HCT116 (cell line): ENCODE data around the gene RAB3GAP2. TPM values are rescaled to one million over a fixed set of nuclear protein-coding genes. Genes with fewer than 3 reads are reported as not detected.

Experiments used
- ATAC-seq: fragments of 200-7000 bp; cut with Tn5 transposase; 2 replicates; pipeline ENCODE4 v1.9.1; 2020; ENCODE audit warnings: mild to moderate bottlenecking, moderate library complexity
- BruUV-seq: library from RNA; stranded (reverse); fragments of 400-500 nt; replicated peaks from 2 replicates; lab custom pipeline; 2021; lab: Mats Ljungman, UMichigan
- CTCF ChIA-PET: fragments of 300-600 bp; sonication (Branson Sonifier 250); formaldehyde crosslinking; loops from one replicate; lab custom pipeline; 2021; ENCODE audit warnings: antibody characterized with exemption; lab: Charles Lee
- POLR2A ChIA-PET: fragments of 300-600, 350-600 bp; sonication (Branson Sonifier 250); formaldehyde crosslinking; loops from one replicate; lab custom pipeline; 2021; ENCODE audit warnings: antibody characterized with exemption; lab: Charles Lee
- RAD21 ChIA-PET, 2 experiments: fragments of 300-600 bp; sonication (Branson Sonifier 250); formaldehyde crosslinking; loops; one replicate each; lab custom pipeline; 2023; ENCODE audit warnings: low total read pairs in 2 of 2; ENCODE audit not compliant: uncharacterized antibody in 2 of 2, unreplicated experiment in 2 of 2, low non-redundant PET in 1 of 2; lab: Charles Lee
- DNase-seq: peaks from one replicate; pipeline ENCODE4 v3.0.0-alpha.2; 2010; ENCODE audit warnings: low read depth, low spot score
- H2AFZ ChIP-seq: fragments of 200-600 bp; shearing (Covaris generic), sonication (generic); 2 replicates; pipeline ENCODE4 v1.6.1; 2017; ENCODE audit warnings: low read depth, mixed run types, mixed read lengths, antibody characterized with exemption, low read length; ENCODE audit not compliant: poor library complexity, severe bottlenecking
- H3K27ac ChIP-seq: 2 replicates; pipeline ENCODE4 v1.5.1; 2012; ENCODE audit warnings: low read depth, low read length
- H3K27me3 ChIP-seq: fragments of 200-600 bp; sonication (generic); 2 replicates; pipeline ENCODE4 v1.6.1; 2016; ENCODE audit warnings: mixed run types, low read length, mixed read lengths; ENCODE audit not compliant: insufficient read depth
- H3K36me3 ChIP-seq, 2 experiments: fragments of 200-500 bp in 1 of 2; fragments of 200-600 bp in 1 of 2; sonication (Bioruptor generic) in 1 of 2; sonication (generic) in 1 of 2; 2 replicates each; pipeline versions ENCODE4 v1.5.1 to v1.6.1; 2014 to 2016; ENCODE audit warnings: low read length in 2 of 2, inconsistent platforms in 1 of 2, mixed read lengths in 1 of 2, mixed run types in 1 of 2; ENCODE audit not compliant: insufficient read depth in 2 of 2, control insufficient read depth in 1 of 2
- H3K4me1 ChIP-seq, 2 experiments: fragments of 200-600 bp in 1 of 2; sonication (generic) in 1 of 2; 2 replicates each; pipeline versions ENCODE4 v1.5.1 to v1.6.1; 2012 to 2017; ENCODE audit warnings: low read length in 2 of 2, inconsistent platforms in 1 of 2, mild to moderate bottlenecking in 1 of 2, mixed read lengths in 1 of 2, mixed run types in 1 of 2, moderate library complexity in 1 of 2; ENCODE audit not compliant: insufficient read depth in 2 of 2, control insufficient read depth in 1 of 2
- H3K4me2 ChIP-seq: fragments of 200-600 bp; sonication (generic); 2 replicates; pipeline ENCODE4 v1.6.1; 2017; ENCODE audit warnings: mixed run types, low read length, mixed read lengths
- H3K4me3 ChIP-seq, 2 experiments: fragments of 200-600 bp in 1 of 2; sonication (generic) in 1 of 2; replicated peaks in 1 of 2; 2 replicates each; pipeline ENCODE4 v1.5.1; 2011 to 2016; ENCODE audit warnings: low read length in 2 of 2, control low read depth in 1 of 2, low read depth in 1 of 2, mild to moderate bottlenecking in 1 of 2, mixed read lengths in 1 of 2, mixed run types in 1 of 2
- H3K79me2 ChIP-seq: fragments of 200-600 bp; sonication (generic); 2 replicates; pipeline ENCODE4 v1.6.1; 2017; ENCODE audit warnings: mild to moderate bottlenecking, mixed run types, low read length, moderate library complexity, mixed read lengths; ENCODE audit not compliant: insufficient read depth
- H3K9ac ChIP-seq: fragments of 200-600 bp; sonication (generic); 2 replicates; pipeline ENCODE4 v1.6.1; 2016; ENCODE audit warnings: low read length, mixed read lengths
- H3K9me2 ChIP-seq: fragments of 200-600 bp; sonication (generic), shearing (Covaris generic); 2 replicates; pipeline ENCODE4 v1.6.1; 2017; ENCODE audit warnings: mixed run types, mild to moderate bottlenecking, moderate library complexity; ENCODE audit not compliant: insufficient read depth
- H3K9me3 ChIP-seq, 2 experiments: fragments of 200-500 bp in 1 of 2; fragments of 200-600 bp in 1 of 2; sonication (Bioruptor generic) in 1 of 2; sonication (generic) in 1 of 2; 2 replicates each; pipeline ENCODE4 v1.6.1; 2014 to 2017; ENCODE audit warnings: low read length in 2 of 2, mixed read lengths in 2 of 2, inconsistent platforms in 1 of 2, low read depth in 1 of 2, mild to moderate bottlenecking in 1 of 2, mixed run types in 1 of 2, moderate library complexity in 1 of 2; ENCODE audit not compliant: control insufficient read depth in 1 of 2, insufficient read depth in 1 of 2
- H4K20me1 ChIP-seq: fragments of 200-600 bp; sonication (generic), shearing (Covaris generic); 2 replicates; pipeline ENCODE4 v1.6.1; 2017; ENCODE audit warnings: mixed run types, mild to moderate bottlenecking, moderate library complexity; ENCODE audit not compliant: insufficient read depth
- CTCF ChIP-seq, 3 experiments: fragments of 200-600 bp in 1 of 3; sonication (generic) in 1 of 3; IDR thresholded peaks in 2 of 3; conservative IDR thresholded peaks in 1 of 3; 2 replicates each; pipeline ENCODE4 v1.5.1; 2012 to 2017; ENCODE audit warnings: low read depth in 2 of 3, low read length in 2 of 3, antibody characterized with exemption in 1 of 3, borderline replicate concordance in 1 of 3, control low read depth in 1 of 3, mild to moderate bottlenecking in 1 of 3, mixed read lengths in 1 of 3, mixed run types in 1 of 3, moderate library complexity in 1 of 3; ENCODE audit not compliant: insufficient read depth in 1 of 3
- EZH2 ChIP-seq: fragments of 200-600 bp; sonication (generic); IDR thresholded peaks from 2 replicates; pipeline ENCODE4 v1.6.1; 2017; ENCODE audit warnings: antibody characterized with exemption, mixed run types
- EZH2phosphoT487 ChIP-seq: fragments of 200-600 bp; IDR thresholded peaks from 2 replicates; pipeline ENCODE4 v1.6.1; 2018; ENCODE audit warnings: antibody characterized with exemption, borderline replicate concordance
- FOSL1 ChIP-seq: IDR thresholded peaks from 2 replicates; pipeline ENCODE4 v1.6.1; 2012; ENCODE audit warnings: low read depth
- JUND ChIP-seq: IDR thresholded peaks from 2 replicates; pipeline ENCODE4 v1.6.1; 2012
- MAX ChIP-seq: IDR thresholded peaks from 2 replicates; pipeline ENCODE4 v1.6.1; 2012
- POLR2AphosphoS5 ChIP-seq: IDR thresholded peaks from 2 replicates; pipeline ENCODE4 v1.6.1; 2011; ENCODE audit warnings: mild to moderate bottlenecking, low read depth, low read length, moderate library complexity
- SIN3A ChIP-seq: IDR thresholded peaks from 2 replicates; pipeline ENCODE4 v1.6.1; 2012; ENCODE audit warnings: low read depth
- SRF ChIP-seq: IDR thresholded peaks from 2 replicates; pipeline ENCODE4 v1.6.1; 2012; ENCODE audit warnings: low read depth
- TCF7L2 ChIP-seq: IDR thresholded peaks from 2 replicates; pipeline ENCODE4 v1.7.0; 2011; ENCODE audit warnings: borderline replicate concordance, inconsistent platforms; ENCODE audit not compliant: insufficient read depth, insufficient read length; ENCODE audit errors: extremely low read depth
- YY1 ChIP-seq: IDR thresholded peaks from 2 replicates; pipeline ENCODE4 v1.6.1; 2011; ENCODE audit warnings: low read length, low read depth, moderate library complexity, mild to moderate bottlenecking; ENCODE audit not compliant: insufficient replicate concordance; ENCODE audit errors: extremely low read depth
- ZBTB33 ChIP-seq: IDR thresholded peaks from 2 replicates; pipeline ENCODE4 v1.6.1; 2011; ENCODE audit warnings: mild to moderate bottlenecking, low read length, moderate library complexity; ENCODE audit not compliant: insufficient replicate concordance; ENCODE audit errors: extremely low read depth
- ZNF274 ChIP-seq: fragments of 200-500 bp; sonication (Bioruptor generic); IDR thresholded peaks from 2 replicates; pipeline ENCODE4 v1.6.1; 2014; ENCODE audit warnings: mild to moderate bottlenecking, low read depth, low read length, inconsistent platforms
- intact Hi-C: fragments of 100-400 bp; cut with micrococcal nuclease; formaldehyde crosslinking; loops from 2 replicates; pipeline ENCODE4 v1.10.0; 2022
- total RNA-seq: library from RNA; stranded (reverse); gene quantifications from one replicate; pipeline ENCODE4 v1.2.1, GENCODE V29; 2021; ENCODE audit not compliant: unreplicated experiment

RAB3GAP2 gene
- total RNA-seq, 1 experiment from 2014 or later = 32.5 TPM

- no TSS peak for BruUV-seq
- H3K9ac ChIP-seq = no peak overlapping the region
- H3K4me1 ChIP-seq = no peaks in the 10 kb centered on the region
- ChIA-PET POLR2A (no interaction called here), CTCF (interaction anchor here (1.1 kb wide), 1 partner anchor 22 kb away, joined by 3 read pairs; no protein-coding TSS in a partner anchor), RAD21 (no interaction called here)
- no peak for TF ChIP-seq FOSL1
- TF ChIP-seq POLR2AphosphoS5 = no peak
- no peak for TF ChIP-seq CTCF (IDR thresholded peaks at IDR 0.05 in 2 of 3, conservative IDR thresholded peaks at IDR 0.05 in 1 of 3; ENCODE audit: borderline replicate concordance in 1 of 3, insufficient read depth in 1 of 3, low read depth in 2 of 3, low read length in 2 of 3)
- no peak for TF ChIP-seq JUND
- TF ChIP-seq EZH2phosphoT487 = no peak
- TF ChIP-seq YY1 = no peak
- no peak for TF ChIP-seq SRF
- no peak for TF ChIP-seq ZNF274
- TF ChIP-seq EZH2 = no peak
- TF ChIP-seq TCF7L2 = no peak
- TF ChIP-seq ZBTB33 = no peak
- TF ChIP-seq MAX = no peak
- TF ChIP-seq SIN3A = no peak
- H4K20me1 ChIP-seq = no peaks in the 10 kb centered on the region
- no peak for ATAC-seq
- H3K4me2 ChIP-seq = no peak overlapping the region
- no peaks in the 10 kb centered on the region for H3K9me2 ChIP-seq
- no peak overlapping the region for H3K4me3 ChIP-seq
- no peaks in the 10 kb centered on the region for H3K36me3 ChIP-seq
- no peaks in the 10 kb centered on the region for H3K9me3 ChIP-seq
- H3K79me2 ChIP-seq = no peaks in the 10 kb centered on the region
- intact Hi-C loops = no loop called here
- H3K27ac ChIP-seq = no peak overlapping the region
- no peak overlapping the region for H2AFZ ChIP-seq
- DNase-seq = no peak
- H3K27me3 ChIP-seq = no peaks in the 10 kb centered on the region
These were observed 46.4 kb upstream of the RAB3GAP2 start for GRCh38 chr1:220318673-220319072.
